Measurements from ENCODE around the gene PACSIN1.

The PACSIN1 gene

GRCh38 chr6:34544776-34545471 lies 79.0 kb downstream of the PACSIN1 start:
- DNase-seq (ENCODE audit: low read depth): no peak
- no peak for TF ChIP-seq CTCF (IDR thresholded peaks at IDR 0.05; ENCODE audit: low read depth, low read length, missing control alignments)
- no peak overlapping the region for H3K4me3 ChIP-seq (ENCODE audit: low read depth, low read length)

GRCh38 chr6:34546551-34547321 lies 80.9 kb downstream of the PACSIN1 start:
- no peak for TF ChIP-seq CTCF (IDR thresholded peaks at IDR 0.05; ENCODE audit: low read depth, low read length, missing control alignments)
- no peak overlapping the region for H3K4me3 ChIP-seq (ENCODE audit: low read depth, low read length)
- no peak for DNase-seq (ENCODE audit: low read depth)

GRCh38 chr6:34547701-34548644 lies 82.1 kb downstream of the PACSIN1 start:
- H3K4me3 ChIP-seq (ENCODE audit: low read depth, low read length): no peak overlapping the region
- DNase-seq (ENCODE audit: low read depth): no peak
- no peak for TF ChIP-seq CTCF (IDR thresholded peaks at IDR 0.05; ENCODE audit: low read depth, low read length, missing control alignments)

GRCh38 chr6:34549026-34549803 lies 83.3 kb downstream of the PACSIN1 start:
- TF ChIP-seq CTCF (IDR thresholded peaks at IDR 0.05; ENCODE audit: low read depth, low read length, missing control alignments): no peak
- no peak for DNase-seq (ENCODE audit: low read depth)
- H3K4me3 ChIP-seq (ENCODE audit: low read depth, low read length): no peak overlapping the region

GRCh38 chr6:34549804-34550202 lies 83.9 kb downstream of the PACSIN1 start:
- H3K4me3 ChIP-seq (ENCODE audit: low read depth, low read length): no peak overlapping the region
- DNase-seq (ENCODE audit: low read depth): no peak
- no peak for TF ChIP-seq CTCF (IDR thresholded peaks at IDR 0.05; ENCODE audit: low read depth, low read length, missing control alignments)

- no peak for TF ChIP-seq CTCF (IDR thresholded peaks at IDR 0.05; ENCODE audit: low read depth, low read length, missing control alignments)
- no peak for DNase-seq (ENCODE audit: low read depth)
- no peak overlapping the region for H3K4me3 ChIP-seq (ENCODE audit: low read depth, low read length)
Observed at GRCh38 chr6:34551720-34552119, 85.8 kb downstream of the PACSIN1 start.

All from GM12864 (cell line).